Osteocyte (in vitro differentiated cells): ENCODE measurements around the gene ATXN10. TPM values are rescaled to one million over a fixed set of nuclear protein-coding genes. Genes with fewer than 3 reads are reported as not detected.

Experiments
- DNase-seq: peaks from one replicate; pipeline ENCODE4 v3.0.0; 2021; ENCODE audit warnings: mixed read lengths; ENCODE audit not compliant: unreplicated experiment; ENCODE audit errors: extremely low spot score
- H3K27ac Mint-ChIP-seq: one replicate; pipeline ENCODE4 v1.8.0; 2021; ENCODE audit warnings: mild to moderate bottlenecking, mixed read lengths; ENCODE audit not compliant: unreplicated experiment
- H3K27me3 Mint-ChIP-seq: one replicate; pipeline ENCODE4 v1.8.0; 2021; ENCODE audit warnings: mixed read lengths; ENCODE audit not compliant: unreplicated experiment
- H3K36me3 Mint-ChIP-seq: one replicate; pipeline ENCODE4 v1.8.0; 2021; ENCODE audit warnings: mixed read lengths; ENCODE audit not compliant: unreplicated experiment
- H3K4me1 Mint-ChIP-seq: one replicate; pipeline ENCODE4 v1.8.0; 2021; ENCODE audit warnings: mixed read lengths; ENCODE audit not compliant: unreplicated experiment
- H3K4me3 Mint-ChIP-seq: one replicate; pipeline ENCODE4 v1.8.0; 2021; ENCODE audit warnings: mild to moderate bottlenecking, moderate library complexity, mixed read lengths; ENCODE audit not compliant: unreplicated experiment
- H3K9me3 Mint-ChIP-seq: one replicate; pipeline ENCODE4 v1.8.0; 2021; ENCODE audit warnings: mixed read lengths; ENCODE audit not compliant: unreplicated experiment
- microRNA-seq: library from miRNA; unstranded; fragments of <30 nt; microRNA quantifications from one replicate; pipeline ENCODE4 v1.1.0, GENCODE V29; 2020; ENCODE audit not compliant: unreplicated experiment
- total RNA-seq: library from RNA; stranded (reverse); gene quantifications from 2 replicates; pipeline ENCODE4 v1.2.1, GENCODE V29; 2021
- TF ChIP-seq, protein P1 (sequence below): fragments of 200-600 bp; sonication (generic); IDR thresholded peaks from 2 replicates; pipeline ENCODE4 v1.5.0; 2021; ENCODE audit warnings: antibody characterized with exemption, mild to moderate bottlenecking, moderate library complexity

ATXN10 gene
- total RNA-seq, 1 donor from 2014 or later, result 164 TPM

- no peak for DNase-seq
These were observed 221.2 kb downstream of the ATXN10 start for GRCh38 chr22:45892681-45893461.

GRCh38 chr22:45893516-45893915, 221.9 kb downstream of the ATXN10 start:
- H3K27me3 Mint-ChIP-seq, result peaks cover 2% of the 10 kb centered on the region
- no peaks in the 10 kb centered on the region for H3K36me3 Mint-ChIP-seq
- no peaks in the 10 kb centered on the region for H3K4me1 Mint-ChIP-seq
- H3K27ac Mint-ChIP-seq, result no peak overlapping the region
- H3K9me3 Mint-ChIP-seq, result no peaks in the 10 kb centered on the region
- TF ChIP-seq, protein P1, sequence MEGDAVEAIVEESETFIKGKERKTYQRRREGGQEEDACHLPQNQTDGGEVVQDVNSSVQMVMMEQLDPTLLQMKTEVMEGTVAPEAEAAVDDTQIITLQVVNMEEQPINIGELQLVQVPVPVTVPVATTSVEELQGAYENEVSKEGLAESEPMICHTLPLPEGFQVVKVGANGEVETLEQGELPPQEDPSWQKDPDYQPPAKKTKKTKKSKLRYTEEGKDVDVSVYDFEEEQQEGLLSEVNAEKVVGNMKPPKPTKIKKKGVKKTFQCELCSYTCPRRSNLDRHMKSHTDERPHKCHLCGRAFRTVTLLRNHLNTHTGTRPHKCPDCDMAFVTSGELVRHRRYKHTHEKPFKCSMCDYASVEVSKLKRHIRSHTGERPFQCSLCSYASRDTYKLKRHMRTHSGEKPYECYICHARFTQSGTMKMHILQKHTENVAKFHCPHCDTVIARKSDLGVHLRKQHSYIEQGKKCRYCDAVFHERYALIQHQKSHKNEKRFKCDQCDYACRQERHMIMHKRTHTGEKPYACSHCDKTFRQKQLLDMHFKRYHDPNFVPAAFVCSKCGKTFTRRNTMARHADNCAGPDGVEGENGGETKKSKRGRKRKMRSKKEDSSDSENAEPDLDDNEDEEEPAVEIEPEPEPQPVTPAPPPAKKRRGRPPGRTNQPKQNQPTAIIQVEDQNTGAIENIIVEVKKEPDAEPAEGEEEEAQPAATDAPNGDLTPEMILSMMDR, result no peak
- H3K4me3 Mint-ChIP-seq, result no peak overlapping the region
- no peak for DNase-seq

More at GRCh38 chr22:45892681-45893461, 221.2 kb downstream of the ATXN10 start:
- no peaks in the 10 kb centered on the region for H3K9me3 Mint-ChIP-seq
- no peaks in the 10 kb centered on the region for H3K36me3 Mint-ChIP-seq
- H3K27ac Mint-ChIP-seq, result no peak overlapping the region
- H3K27me3 Mint-ChIP-seq, result peaks cover 2% of the 10 kb centered on the region
- TF ChIP-seq, protein P1, result no peak
- no peak overlapping the region for H3K4me3 Mint-ChIP-seq
- no peaks in the 10 kb centered on the region for H3K4me1 Mint-ChIP-seq

Small RNA genes lying within 50 kb of the gene (microRNA-seq; reads per million reads assigned to microRNA genes)
- not detected for gene MIR4762

Other genes starting within 250 kb of the ATXN10 start
- gene FBLN1, start 169.0 kb upstream of the ATXN10 start, total RNA-seq, result 211 and 240 TPM in 2 replicates